Dermis blood vessel endothelial cell (primary cell): ENCODE results near the gene CCR7. TPM values are rescaled to one million over a fixed set of nuclear protein-coding genes. Genes with fewer than 3 reads are reported as not detected.

Experiments
- DNase-seq: peaks from one replicate; pipeline ENCODE4 v3.0.0; 2010
- total RNA-seq: library from RNA; depleted of rRNA; stranded (reverse); fragments of >200 nt; gene quantifications from 2 replicates; pipeline ENCODE4 v1.2.3, GENCODE V29; 2014

CCR7 gene
- total RNA-seq, 1 donor from 2014 or later = under 0.01 TPM

DNA sequence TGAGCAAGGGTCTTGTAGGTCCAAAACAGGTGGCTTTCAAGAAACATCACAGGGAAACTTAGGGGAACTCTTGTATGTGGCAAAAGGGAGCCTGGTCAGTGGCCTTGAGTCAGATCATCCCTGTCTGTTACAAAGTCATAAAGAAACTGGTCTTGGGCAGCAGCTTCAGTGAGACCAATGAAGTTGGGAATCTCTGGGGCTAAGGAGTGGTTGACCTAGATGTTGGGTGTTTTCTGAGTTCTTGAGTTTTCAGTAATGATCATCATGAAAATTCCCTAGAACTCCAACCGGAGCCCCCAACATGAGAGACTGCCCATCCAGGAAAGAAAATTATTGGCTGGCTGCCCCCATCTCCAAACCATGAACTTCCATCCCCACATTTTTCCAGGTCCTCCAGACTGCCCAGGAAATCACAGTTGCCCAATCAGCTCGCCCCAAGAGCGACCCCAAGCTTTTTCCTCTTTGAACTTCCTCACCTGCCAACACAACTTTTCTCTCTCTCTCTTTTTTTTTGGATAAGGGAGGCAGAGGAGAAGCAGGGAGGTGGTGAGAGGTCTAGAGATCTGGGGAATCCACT is 3.9 kb downstream of the CCR7 start:
- no peak for DNase-seq

DNA sequence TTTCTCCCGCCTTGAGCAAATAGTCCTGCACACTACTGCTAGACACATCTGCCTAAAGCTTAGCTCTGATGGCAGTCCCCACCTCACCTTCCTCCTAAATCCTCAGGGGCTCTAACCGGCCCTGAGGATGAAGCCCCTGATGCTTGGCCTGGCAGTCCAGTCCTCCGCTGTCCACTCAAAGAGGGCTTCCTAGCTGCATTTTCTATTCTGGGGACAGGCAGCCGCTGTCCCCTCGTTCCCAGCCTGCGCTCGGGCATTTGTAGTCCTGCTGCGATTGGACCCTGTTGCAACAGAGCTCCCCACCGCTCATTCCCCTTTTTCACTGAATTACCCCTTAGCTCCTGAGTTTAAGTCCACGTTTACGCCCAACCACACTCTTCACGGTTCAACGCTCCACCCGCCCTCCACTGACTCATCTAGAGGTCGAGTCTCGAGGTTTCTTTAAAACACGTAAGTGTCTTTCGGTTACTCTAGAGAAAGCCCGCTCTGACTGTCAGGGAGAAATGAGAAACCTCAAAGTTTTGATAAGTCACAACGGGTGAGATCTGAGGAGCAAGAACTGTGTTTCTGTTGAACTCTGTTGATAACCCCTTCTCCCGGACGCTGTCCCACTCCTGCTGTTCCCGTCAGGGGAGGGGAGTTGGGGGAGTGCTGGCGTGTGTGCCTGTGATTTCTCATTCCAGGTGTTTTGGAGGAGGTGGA is 4.5 kb downstream of the CCR7 start:
- DNase-seq = no peak

GRCh38 chr17:40559954-40560591 is 5.2 kb downstream of the CCR7 start:
- DNase-seq = peak; percentile 94

DNA sequence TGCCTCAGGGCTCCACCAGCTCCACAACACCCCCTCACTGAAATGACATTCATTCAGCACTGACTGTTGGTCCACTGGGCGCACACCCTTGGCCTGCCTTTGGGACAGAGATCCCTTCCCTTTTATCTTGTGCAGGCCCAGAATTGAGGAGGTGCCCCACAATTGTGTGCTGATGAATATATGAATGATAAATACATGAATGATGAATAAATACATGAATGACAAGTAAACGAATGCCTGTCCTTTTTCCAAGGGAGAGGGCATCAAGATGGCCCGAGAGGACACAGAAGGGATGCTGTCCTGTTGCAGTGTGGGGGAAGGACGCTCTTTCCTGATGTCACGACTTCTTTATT is 5.7 kb downstream of the CCR7 start:
- no peak for DNase-seq

DNA sequence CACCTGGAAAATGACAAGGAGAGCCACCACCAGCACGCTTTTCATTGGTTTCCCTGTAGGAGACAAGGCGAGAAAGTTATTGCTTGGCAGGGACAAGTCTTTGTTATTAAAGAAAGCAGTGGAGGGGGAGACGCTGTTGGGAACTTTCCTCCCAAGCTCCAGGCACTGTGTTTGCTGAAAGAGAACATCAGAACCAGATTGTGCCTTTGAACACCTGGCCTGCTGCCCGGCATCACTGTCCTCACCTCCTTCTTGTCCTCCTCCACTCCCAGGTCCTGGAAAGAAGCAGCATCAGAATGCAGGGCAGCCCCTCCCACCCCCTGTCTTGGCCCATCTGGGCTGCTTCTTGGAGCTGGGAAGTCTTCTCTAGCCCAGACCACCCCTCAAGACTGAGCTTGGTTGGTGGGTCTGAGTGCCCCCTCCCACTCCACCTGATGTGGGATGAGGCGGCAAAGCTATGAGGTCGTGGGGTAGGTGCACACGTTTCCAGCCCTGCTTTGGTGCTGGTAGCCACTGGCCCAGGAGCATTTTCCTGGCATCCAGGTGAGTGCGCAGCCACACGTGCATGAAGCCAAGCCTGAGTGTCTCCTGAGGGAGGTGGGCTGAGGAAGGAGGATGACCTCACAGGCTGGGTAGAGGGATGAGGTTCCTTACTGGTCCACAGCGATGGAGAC is 6.2 kb downstream of the CCR7 start:
- no peak for DNase-seq

- DNase-seq = no peak
These were observed 6.9 kb downstream of the CCR7 start for GRCh38 chr17:40558300-40558889.

DNA sequence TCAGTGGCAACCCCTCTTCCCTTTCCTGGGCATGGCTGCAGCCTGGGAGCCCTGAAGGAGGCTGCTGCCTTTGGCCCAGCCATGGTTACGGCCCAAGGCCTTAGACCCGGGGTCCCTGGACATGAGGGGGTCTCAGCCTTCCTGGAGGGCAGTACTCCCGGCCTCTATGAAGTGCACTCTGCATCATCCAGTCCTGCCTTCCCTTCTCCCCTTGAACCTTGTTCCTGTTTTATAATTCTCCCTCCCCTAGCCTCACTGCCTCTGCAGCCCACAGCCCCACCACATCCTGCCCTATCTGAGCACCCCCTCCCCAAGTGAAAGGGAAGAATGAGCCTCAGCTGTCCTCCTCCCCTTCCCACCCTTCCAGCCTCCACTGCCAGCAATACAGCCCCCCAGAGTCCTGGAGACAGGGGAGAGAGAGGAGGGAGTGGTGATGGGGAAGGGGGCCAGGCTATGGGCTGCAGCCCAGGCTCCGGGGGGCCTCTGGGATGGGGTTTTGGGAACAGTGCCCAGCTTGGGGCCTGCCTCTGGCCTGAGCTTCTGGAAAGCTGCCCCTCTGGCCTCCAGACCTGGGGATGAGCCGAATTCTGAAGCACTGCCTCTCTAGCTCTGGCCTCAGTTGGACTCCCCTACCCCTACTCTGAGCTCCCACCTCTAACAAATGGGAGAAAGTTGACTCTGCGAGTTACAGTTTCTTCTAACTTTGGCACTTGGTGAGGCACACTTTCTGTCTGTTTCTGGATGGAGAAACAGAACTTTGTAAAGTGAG is 7.6 kb downstream of the CCR7 start:
- DNase-seq = no peak

DNA sequence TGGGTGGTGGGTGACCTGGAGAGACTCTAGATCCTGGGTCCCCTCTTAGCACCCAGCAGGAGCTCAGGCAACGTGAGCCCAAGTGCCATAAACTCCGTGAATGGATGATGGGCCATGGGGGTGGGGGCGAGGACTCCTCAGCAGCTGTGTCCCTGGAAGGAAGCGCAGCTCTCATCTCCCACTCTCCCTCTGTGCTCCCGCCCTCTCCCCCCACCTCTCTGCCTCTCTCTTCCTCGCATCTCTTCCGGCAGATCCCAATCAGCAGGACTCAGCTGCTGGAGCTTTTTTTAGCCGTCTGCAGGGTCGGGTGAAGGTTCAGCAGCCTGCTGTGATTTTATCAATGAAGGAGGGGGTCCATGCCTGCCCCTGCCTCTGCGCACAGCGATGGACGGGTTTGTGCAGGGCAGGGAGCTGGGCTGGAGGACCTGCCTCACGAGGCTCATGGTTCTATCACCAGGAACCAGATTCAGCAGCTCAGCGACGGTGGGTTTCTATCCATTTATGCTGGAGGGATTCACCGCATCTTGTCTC is 8.3 kb downstream of the CCR7 start:
- DNase-seq = peak; percentile 73

- DNase-seq = no peak
These were observed 9.0 kb downstream of the CCR7 start for GRCh38 chr17:40556198-40556661.

- DNase-seq = no peak
These were observed 9.7 kb downstream of the CCR7 start for GRCh38 chr17:40555296-40556190.

- DNase-seq = no peak
These were observed 10.5 kb downstream of the CCR7 start for GRCh38 chr17:40554646-40555295.

GRCh38 chr17:40553694-40554534 is 11.4 kb downstream of the CCR7 start:
- no peak for DNase-seq

- no peak for DNase-seq
These were observed 12.2 kb downstream of the CCR7 start for GRCh38 chr17:40552806-40553693.

GRCh38 chr17:40551879-40552768 is 13.1 kb downstream of the CCR7 start:
- DNase-seq = no peak

GRCh38 chr17:40551091-40551878 is 14.0 kb downstream of the CCR7 start:
- DNase-seq = no peak

- no peak for DNase-seq
These were observed 14.7 kb downstream of the CCR7 start for GRCh38 chr17:40550608-40551007.
